MCF 10A (cell line): ENCODE data around the gene HTT-AS. TPM values are rescaled to one million over a fixed set of nuclear protein-coding genes. Genes with fewer than 3 reads are reported as not detected.
"Not testable (repeated sequence)": the region's sequence is repeated elsewhere in the genome, so short reads cannot be mapped to it uniquely, and the experiment has no call there.

Experiments used
- BruUV-seq: library from RNA; stranded (reverse); fragments of 400-500 nt; replicated peaks from 2 replicates; lab custom pipeline; 2021; lab: Mats Ljungman, UMichigan
- CTCF ChIA-PET: fragments of 300-600 bp; sonication (Branson Sonifier 250); formaldehyde crosslinking; extraction: SDS; loops from one replicate; lab custom pipeline; 2021; ENCODE audit warnings: antibody characterized with exemption, inconsistent platforms; lab: Yijun Ruan, JAX
- POLR2A ChIA-PET: fragments of 300-600, 350-650 bp; sonication (Branson Sonifier 250); formaldehyde crosslinking; extraction: SDS; loops from one replicate; lab custom pipeline; 2020; ENCODE audit warnings: antibody characterized with exemption, inconsistent platforms; lab: Yijun Ruan, JAX
- DNase-seq: peaks from one replicate; pipeline ENCODE4 v3.0.0-alpha.2; 2018; ENCODE audit not compliant: unreplicated experiment
- H3K27ac Mint-ChIP-seq: one replicate; pipeline ENCODE4 v1.8.0; 2022; ENCODE audit warnings: mild to moderate bottlenecking, low read depth, mixed read lengths; ENCODE audit not compliant: unreplicated experiment
- H3K27me3 Mint-ChIP-seq: one replicate; pipeline ENCODE4 v1.8.0; 2022; ENCODE audit warnings: mixed read lengths; ENCODE audit not compliant: insufficient read depth, unreplicated experiment
- H3K36me3 Mint-ChIP-seq: one replicate; pipeline ENCODE4 v1.8.0; 2022; ENCODE audit warnings: mild to moderate bottlenecking, moderate library complexity, mixed read lengths; ENCODE audit not compliant: insufficient read depth, unreplicated experiment
- H3K4me1 Mint-ChIP-seq: one replicate; pipeline ENCODE4 v1.8.0; 2022; ENCODE audit warnings: mixed read lengths; ENCODE audit not compliant: insufficient read depth, unreplicated experiment
- H3K4me3 Mint-ChIP-seq: one replicate; pipeline ENCODE4 v1.8.0; 2022; ENCODE audit warnings: mild to moderate bottlenecking, moderate library complexity, mixed read lengths; ENCODE audit not compliant: unreplicated experiment
- H3K9me3 Mint-ChIP-seq: one replicate; pipeline ENCODE4 v1.8.0; 2022; ENCODE audit warnings: mixed read lengths; ENCODE audit not compliant: unreplicated experiment
- CTCF ChIP-seq: fragments of 200-600 bp; IDR thresholded peaks from one replicate; pipeline ENCODE4 v1.8.0; 2022; ENCODE audit warnings: antibody characterized with exemption, mild to moderate bottlenecking; ENCODE audit not compliant: unreplicated experiment
- intact Hi-C: fragments of 100-400 bp; cut with micrococcal nuclease; formaldehyde crosslinking; loops from 2 replicates; pipeline ENCODE4 v1.14.1; 2022
- total RNA-seq: library from RNA; stranded (reverse); gene quantifications from 2 replicates; pipeline ENCODE4 v1.2.3, GENCODE V29; 2022

Gene HTT-AS
- total RNA-seq, 1 experiment from 2014 or later, result not detected

- no peak for DNase-seq
- no peak for TF ChIP-seq CTCF
- POLR2A ChIA-PET, result no interaction called here
- H3K27me3 Mint-ChIP-seq, result peaks cover 30% of the 10 kb centered on the region
- H3K4me3 Mint-ChIP-seq, result no peak overlapping the region
- intact Hi-C loops, result no loop called here
- H3K9me3 Mint-ChIP-seq, result peaks cover 7% of the 10 kb centered on the region
- H3K27ac Mint-ChIP-seq, result no peak overlapping the region
- CTCF ChIA-PET, result no interaction called here
- no peaks in the 10 kb centered on the region for H3K4me1 Mint-ChIP-seq
- H3K36me3 Mint-ChIP-seq, result no peaks in the 10 kb centered on the region
- no TSS peak for BruUV-seq
Observed at GRCh38 chr4:3054169-3054759, 20.1 kb downstream of the HTT-AS start.

- H3K27me3 Mint-ChIP-seq, result peaks cover 35% of the 10 kb centered on the region
- CTCF ChIA-PET, result interaction anchor here (0.6 to 0.7 kb wide), 5 partner anchors 17 to 75 kb away, joined by 3 to 7 read pairs (median 5); no protein-coding TSS in a partner anchor
- H3K27ac Mint-ChIP-seq, H3K36me3 Mint-ChIP-seq, BruUV-seq, H3K4me1 Mint-ChIP-seq, intact Hi-C loops, DNase-seq, H3K9me3 Mint-ChIP-seq, H3K4me3 Mint-ChIP-seq: not testable (repeated sequence)
- POLR2A ChIA-PET, result interaction anchor here (0.6 to 1.3 kb wide), 2 partner anchors 23 to 78 kb away, joined by 3 to 6 read pairs; partner anchors contain the start of genes HTT and HTT-AS
Observed at GRCh38 chr4:3051141-3051897, 23.0 kb downstream of the HTT-AS start.

- DNase-seq, result peak; percentile 73
- Mint-ChIP-seq H3K27me3 (peaks cover 35% of the 10 kb centered on the region), H3K4me1 (peaks cover 8% of the 10 kb centered on the region), H3K4me3 (peak overlapping the region; percentile 32), H3K9me3 (no peaks in the 10 kb centered on the region), H3K36me3 (no peaks in the 10 kb centered on the region), H3K27ac (no peak overlapping the region)
- intact Hi-C loops, result loop anchor here (1.0 to 5.0 kb wide), 2 partner anchors 60 to 89 kb away; no protein-coding TSS in a partner anchor
- BruUV-seq, result no TSS peak
- TF ChIP-seq CTCF, result peak; percentile 80
- ChIA-PET CTCF (interaction anchor here (0.6 to 3.1 kb wide), 22 partner anchors 10 to 247 kb away, joined by 3 to 12 read pairs (median 3); no protein-coding TSS in a partner anchor), POLR2A (interaction anchor here (1.2 to 1.3 kb wide), 2 partner anchors 37 to 84 kb away, joined by 3 to 4 read pairs; partner anchors contain the start of genes GRK4 and NOP14)
Observed at GRCh38 chr4:3047464-3048286, 26.7 kb downstream of the HTT-AS start.

- TF ChIP-seq CTCF, result no peak
Observed at GRCh38 chr4:3046623-3047022, 27.7 kb downstream of the HTT-AS start.

More at GRCh38 chr4:3046623-3047022, 27.7 kb downstream of the HTT-AS start:
- Mint-ChIP-seq H3K27ac (no peak overlapping the region), H3K4me3 (no peak overlapping the region), H3K4me1 (peaks cover 8% of the 10 kb centered on the region), H3K36me3 (no peaks in the 10 kb centered on the region), H3K9me3 (no peaks in the 10 kb centered on the region), H3K27me3 (peaks cover 30% of the 10 kb centered on the region)
- no peak for DNase-seq
- intact Hi-C loops, result loop anchor here (1.0 to 5.0 kb wide), 2 partner anchors 61 to 90 kb away; no protein-coding TSS in a partner anchor
- CTCF ChIA-PET, result interaction anchor here (0.6 to 2.3 kb wide), 19 partner anchors 9 to 346 kb away, joined by 3 to 12 read pairs (median 3); no protein-coding TSS in a partner anchor
- no TSS peak for BruUV-seq
- POLR2A ChIA-PET, result interaction anchor here (1.2 to 1.3 kb wide), 2 partner anchors 36 to 83 kb away, joined by 3 to 4 read pairs; partner anchors contain the start of genes GRK4 and NOP14
